ENCODE results near the gene IRF4. TPM values are rescaled to one million over a fixed set of nuclear protein-coding genes. Genes with fewer than 3 reads are reported as not detected.

Gene IRF4
- total RNA-seq, 1 donor from 2014 or later: 0.30 TPM

DNA sequence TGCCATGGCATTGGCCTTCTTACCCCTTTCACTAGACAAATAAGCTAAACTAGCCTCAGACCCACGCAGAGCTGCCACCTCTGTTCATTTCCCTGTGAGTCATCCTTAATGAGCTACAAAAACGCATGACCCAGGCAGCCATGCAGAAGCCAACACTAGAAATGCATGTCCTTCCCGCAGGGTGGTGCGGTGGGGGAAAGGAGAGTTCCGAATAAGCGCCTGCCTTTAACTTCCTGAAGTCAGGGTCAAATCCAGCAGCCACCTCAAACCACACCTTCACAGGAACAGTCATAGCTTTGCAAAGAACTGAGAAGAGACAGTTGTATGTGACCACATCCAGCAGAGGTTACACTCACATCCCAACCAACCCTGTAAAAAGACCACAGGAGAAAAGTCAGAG lies 40.4 kb downstream of the IRF4 start:
- TF ChIP-seq, protein P1, sequence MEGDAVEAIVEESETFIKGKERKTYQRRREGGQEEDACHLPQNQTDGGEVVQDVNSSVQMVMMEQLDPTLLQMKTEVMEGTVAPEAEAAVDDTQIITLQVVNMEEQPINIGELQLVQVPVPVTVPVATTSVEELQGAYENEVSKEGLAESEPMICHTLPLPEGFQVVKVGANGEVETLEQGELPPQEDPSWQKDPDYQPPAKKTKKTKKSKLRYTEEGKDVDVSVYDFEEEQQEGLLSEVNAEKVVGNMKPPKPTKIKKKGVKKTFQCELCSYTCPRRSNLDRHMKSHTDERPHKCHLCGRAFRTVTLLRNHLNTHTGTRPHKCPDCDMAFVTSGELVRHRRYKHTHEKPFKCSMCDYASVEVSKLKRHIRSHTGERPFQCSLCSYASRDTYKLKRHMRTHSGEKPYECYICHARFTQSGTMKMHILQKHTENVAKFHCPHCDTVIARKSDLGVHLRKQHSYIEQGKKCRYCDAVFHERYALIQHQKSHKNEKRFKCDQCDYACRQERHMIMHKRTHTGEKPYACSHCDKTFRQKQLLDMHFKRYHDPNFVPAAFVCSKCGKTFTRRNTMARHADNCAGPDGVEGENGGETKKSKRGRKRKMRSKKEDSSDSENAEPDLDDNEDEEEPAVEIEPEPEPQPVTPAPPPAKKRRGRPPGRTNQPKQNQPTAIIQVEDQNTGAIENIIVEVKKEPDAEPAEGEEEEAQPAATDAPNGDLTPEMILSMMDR (conservative IDR thresholded peaks at IDR 0.05): no peak
- Mint-ChIP-seq H3K9me3 (no peaks in the 10 kb centered on the region), H3K4me1 (no peaks in the 10 kb centered on the region), H3K27me3 (ENCODE audit: low read depth) (no peaks in the 10 kb centered on the region), H3K27ac (ENCODE audit: unreplicated experiment) (no peak overlapping the region), H3K36me3 (ENCODE audit: low read depth) (no peaks in the 10 kb centered on the region), H3K4me3 (no peak overlapping the region)
- DNase-seq (ENCODE audit: low read depth, low spot score): no peak

DNA sequence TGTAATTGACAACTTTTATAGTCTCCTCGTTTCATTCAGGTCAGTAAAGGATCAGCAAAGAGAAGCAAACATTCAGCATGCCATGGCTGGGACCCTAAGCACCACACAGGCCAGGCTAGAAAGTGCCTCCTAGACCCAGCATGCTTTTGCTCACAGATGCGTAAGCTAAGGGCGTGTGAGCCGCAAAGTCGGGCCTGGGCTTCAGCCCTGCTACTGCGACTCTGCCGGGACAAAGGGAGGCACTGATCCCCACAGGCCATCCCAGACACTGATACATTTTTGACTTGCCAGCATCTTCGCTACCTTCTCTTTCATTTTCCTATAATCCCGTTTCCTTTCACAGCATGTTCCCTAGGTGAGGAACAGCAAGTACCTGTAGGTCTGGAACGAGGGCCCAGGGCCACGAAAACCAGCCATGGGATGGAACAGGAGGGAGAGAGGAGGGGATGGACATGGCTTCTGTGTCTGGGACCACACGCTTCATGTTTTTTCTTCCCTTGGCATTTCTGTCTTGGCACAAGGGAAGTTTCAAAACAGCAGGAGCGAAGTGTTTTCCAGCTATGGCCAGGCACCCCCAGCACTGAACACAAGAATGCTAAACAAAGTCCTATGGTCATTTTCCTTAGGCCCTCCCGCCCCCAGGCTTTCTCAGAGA lies 42.6 kb downstream of the IRF4 start:
- H3K4me1 Mint-ChIP-seq: no peaks in the 10 kb centered on the region
- H3K27ac Mint-ChIP-seq (ENCODE audit: unreplicated experiment): no peak overlapping the region
- DNase-seq (ENCODE audit: low read depth, low spot score): no peak
- TF ChIP-seq, protein P1 (conservative IDR thresholded peaks at IDR 0.05): no peak
- no peaks in the 10 kb centered on the region for H3K27me3 Mint-ChIP-seq (ENCODE audit: low read depth)
- H3K9me3 Mint-ChIP-seq: no peaks in the 10 kb centered on the region
- H3K36me3 Mint-ChIP-seq (ENCODE audit: low read depth): no peaks in the 10 kb centered on the region
- no peak overlapping the region for H3K4me3 Mint-ChIP-seq

DNA sequence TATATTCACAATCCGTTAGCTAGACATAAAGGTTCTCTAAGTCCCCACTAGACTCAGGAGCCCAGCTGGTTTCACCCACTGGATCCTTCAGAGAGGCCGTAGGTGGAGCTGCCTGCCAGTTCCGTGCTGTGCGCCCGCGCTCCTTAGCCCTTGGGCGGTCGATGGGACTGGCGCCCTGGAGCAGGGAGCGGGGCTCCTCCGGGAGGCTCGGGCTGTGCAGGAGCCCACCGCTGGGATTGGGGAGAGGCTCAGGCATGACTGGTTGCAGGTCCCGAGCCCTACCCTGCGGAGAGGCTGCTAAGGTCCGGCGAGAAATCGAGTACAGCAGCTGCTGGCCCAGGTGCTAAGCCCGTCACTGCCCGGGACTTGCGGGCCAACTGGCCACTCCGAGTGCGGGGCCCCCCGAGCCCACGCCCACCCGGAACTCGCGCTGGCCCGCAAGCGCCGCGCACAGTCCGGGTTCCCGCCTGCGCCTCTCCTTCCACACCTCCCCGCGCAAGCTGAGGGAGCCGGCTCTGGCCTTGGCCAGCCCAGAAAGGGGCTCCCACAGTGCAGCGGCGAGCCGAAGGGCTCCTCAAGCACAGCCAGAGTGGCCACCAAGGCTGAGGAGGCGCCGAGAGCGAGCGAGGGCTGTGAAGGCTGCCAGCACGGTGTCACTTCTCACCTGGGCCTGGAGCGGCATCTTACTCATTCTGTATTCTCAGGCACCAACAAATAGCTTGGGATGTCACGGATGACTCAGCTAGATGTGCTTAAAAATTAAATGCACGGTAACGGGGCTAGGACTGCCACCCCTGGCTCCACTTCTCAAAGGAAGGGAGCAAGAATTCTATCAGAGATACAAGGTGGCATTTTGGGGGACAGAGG lies 44.1 kb downstream of the IRF4 start:
- TF ChIP-seq, protein P1 (conservative IDR thresholded peaks at IDR 0.05): no peak
- H3K4me1 Mint-ChIP-seq: no peaks in the 10 kb centered on the region
- no peaks in the 10 kb centered on the region for H3K9me3 Mint-ChIP-seq
- no peak overlapping the region for H3K4me3 Mint-ChIP-seq
- H3K27ac Mint-ChIP-seq (ENCODE audit: unreplicated experiment): no peak overlapping the region
- no peak for DNase-seq (ENCODE audit: low read depth, low spot score)
- no peaks in the 10 kb centered on the region for H3K36me3 Mint-ChIP-seq (ENCODE audit: low read depth)
- peaks cover under 1% of the 10 kb centered on the region for H3K27me3 Mint-ChIP-seq (ENCODE audit: low read depth)

DNA sequence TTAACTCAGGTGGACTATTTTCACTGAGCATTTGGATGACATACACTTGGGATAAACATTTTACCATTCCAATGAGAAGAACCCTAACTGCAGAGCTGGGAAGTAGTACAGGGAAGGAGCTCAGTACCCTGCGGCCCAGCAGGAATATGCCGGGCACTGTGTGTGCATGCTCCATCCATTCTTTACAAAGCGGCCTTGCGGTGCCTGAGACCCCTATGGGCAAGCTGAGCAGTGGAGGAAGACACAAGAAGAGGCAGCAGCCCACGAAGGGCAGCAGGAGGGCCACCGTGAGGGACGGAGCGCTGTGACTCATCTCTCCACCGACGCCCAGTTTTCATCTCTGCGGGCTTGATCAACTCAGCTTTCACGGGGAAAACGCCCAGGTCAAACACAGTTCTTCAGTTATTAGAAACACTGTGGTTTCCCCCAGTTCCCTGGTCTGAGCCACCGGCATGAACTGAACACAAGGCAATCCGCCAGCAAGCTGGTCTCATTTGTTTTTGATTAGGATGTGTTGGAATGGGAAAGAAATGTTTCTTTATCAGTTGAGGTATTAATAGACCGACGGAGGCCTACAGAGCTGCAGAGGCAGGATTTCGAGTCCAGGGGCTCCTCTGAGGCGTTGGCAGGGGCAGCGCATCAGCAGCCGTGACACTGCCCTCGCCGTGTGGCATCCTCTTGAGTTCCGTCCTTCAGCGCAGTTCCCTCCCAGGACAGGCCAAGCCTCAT lies 44.9 kb downstream of the IRF4 start:
- Mint-ChIP-seq H3K27me3 (ENCODE audit: low read depth) (peaks cover 4% of the 10 kb centered on the region), H3K36me3 (ENCODE audit: low read depth) (no peaks in the 10 kb centered on the region), H3K4me1 (no peaks in the 10 kb centered on the region), H3K27ac (ENCODE audit: unreplicated experiment) (no peak overlapping the region), H3K9me3 (no peaks in the 10 kb centered on the region), H3K4me3 (no peak overlapping the region)
- DNase-seq (ENCODE audit: low read depth, low spot score): no peak
- TF ChIP-seq, protein P1 (conservative IDR thresholded peaks at IDR 0.05): no peak

DNA sequence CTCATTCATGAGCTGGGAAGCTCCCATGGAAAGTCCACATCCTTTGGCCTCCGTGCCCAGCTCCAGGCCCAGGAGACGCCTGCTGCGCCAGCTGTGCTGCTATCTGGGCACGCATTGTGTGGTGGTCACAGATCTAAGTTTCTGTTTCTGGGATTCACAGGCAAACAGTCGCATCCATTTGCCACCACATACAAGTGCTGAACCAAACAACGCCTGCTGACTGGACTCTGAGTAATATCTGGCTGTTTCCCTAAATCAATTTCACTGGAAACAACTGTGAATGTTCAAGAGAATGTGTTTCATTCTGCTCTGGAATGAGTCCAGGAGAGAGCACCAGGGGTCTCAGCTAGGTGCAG lies 45.5 kb downstream of the IRF4 start:
- TF ChIP-seq, protein P1 (conservative IDR thresholded peaks at IDR 0.05): no peak
- Mint-ChIP-seq H3K4me1 (no peaks in the 10 kb centered on the region), H3K27ac (ENCODE audit: unreplicated experiment) (no peak overlapping the region), H3K27me3 (ENCODE audit: low read depth) (peaks cover 4% of the 10 kb centered on the region), H3K36me3 (ENCODE audit: low read depth) (no peaks in the 10 kb centered on the region), H3K9me3 (no peaks in the 10 kb centered on the region), H3K4me3 (no peak overlapping the region)
- DNase-seq (ENCODE audit: low read depth, low spot score): no peak

All from neural crest cell (in vitro differentiated cells).